Lower lobe of right lung (tissue), 2 donors: ENCODE results near the gene SLCO4A1. TPM values are rescaled to one million over a fixed set of nuclear protein-coding genes. Genes with fewer than 3 reads are reported as not detected.

Experiments used
- ATAC-seq, 2 donors: fragments of 200-7000 bp; cut with Tn5 transposase; one replicate each; pipeline ENCODE4 v1.9.1; 2020 to 2022; ENCODE audit warnings: mild to moderate bottlenecking in 2 of 2, moderate library complexity in 2 of 2
- DNase-seq: peaks from one replicate; pipeline ENCODE4 v3.0.0-alpha.2; 2020
- H3K27ac ChIP-seq: fragments of 200-600 bp; one replicate; pipeline ENCODE4 v1.8.0; 2022
- H3K27me3 ChIP-seq: fragments of 200-600 bp; one replicate; pipeline ENCODE4 v1.8.0; 2022; ENCODE audit warnings: low read depth
- H3K36me3 ChIP-seq: fragments of 200-600 bp; one replicate; pipeline ENCODE4 v1.8.0; 2022; ENCODE audit warnings: mild to moderate bottlenecking
- H3K4me1 ChIP-seq: fragments of 200-600 bp; one replicate; pipeline ENCODE4 v1.8.0; 2022
- H3K4me3 ChIP-seq: fragments of 200-600 bp; one replicate; pipeline ENCODE4 v1.8.0; 2022; ENCODE audit warnings: mild to moderate bottlenecking
- H3K9me3 ChIP-seq: fragments of 200-600 bp; one replicate; pipeline ENCODE4 v1.8.0; 2022
- intact Hi-C: fragments of 100-400 bp; cut with DNase I; formaldehyde crosslinking; loops from one replicate; pipeline ENCODE4 v1.11.0; 2022
- total RNA-seq: library from RNA; stranded (reverse); fragmentation: NEBNext Ultra II Directional; extraction: Animal tissue kit (Norgen Biotek cat#: 25700); gene quantifications from one replicate; pipeline ENCODE4 v1.2.1, GENCODE V29; 2021
- TF ChIP-seq, protein P1 (sequence below): fragments of 200-600 bp; IDR thresholded peaks from one replicate; pipeline ENCODE4 v1.8.0; 2022; ENCODE audit warnings: antibody characterized with exemption, mild to moderate bottlenecking
- donor health status: DM: no; HTN: yes; CAD: no; lungs with severe emphysema.

Gene SLCO4A1
- total RNA-seq, 1 donor from 2014 or later = 72.4 TPM

- TF ChIP-seq, protein P1, sequence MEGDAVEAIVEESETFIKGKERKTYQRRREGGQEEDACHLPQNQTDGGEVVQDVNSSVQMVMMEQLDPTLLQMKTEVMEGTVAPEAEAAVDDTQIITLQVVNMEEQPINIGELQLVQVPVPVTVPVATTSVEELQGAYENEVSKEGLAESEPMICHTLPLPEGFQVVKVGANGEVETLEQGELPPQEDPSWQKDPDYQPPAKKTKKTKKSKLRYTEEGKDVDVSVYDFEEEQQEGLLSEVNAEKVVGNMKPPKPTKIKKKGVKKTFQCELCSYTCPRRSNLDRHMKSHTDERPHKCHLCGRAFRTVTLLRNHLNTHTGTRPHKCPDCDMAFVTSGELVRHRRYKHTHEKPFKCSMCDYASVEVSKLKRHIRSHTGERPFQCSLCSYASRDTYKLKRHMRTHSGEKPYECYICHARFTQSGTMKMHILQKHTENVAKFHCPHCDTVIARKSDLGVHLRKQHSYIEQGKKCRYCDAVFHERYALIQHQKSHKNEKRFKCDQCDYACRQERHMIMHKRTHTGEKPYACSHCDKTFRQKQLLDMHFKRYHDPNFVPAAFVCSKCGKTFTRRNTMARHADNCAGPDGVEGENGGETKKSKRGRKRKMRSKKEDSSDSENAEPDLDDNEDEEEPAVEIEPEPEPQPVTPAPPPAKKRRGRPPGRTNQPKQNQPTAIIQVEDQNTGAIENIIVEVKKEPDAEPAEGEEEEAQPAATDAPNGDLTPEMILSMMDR = no peak
- Histone ChIP-seq H3K9me3 (no peaks in the 10 kb centered on the region), H3K27me3 (peaks cover 16% of the 10 kb centered on the region), H3K36me3 (no peaks in the 10 kb centered on the region), H3K27ac (no peak overlapping the region), H3K4me1 (peaks cover 22% of the 10 kb centered on the region), H3K4me3 (no peak overlapping the region)
- ATAC-seq (no peak), DNase-seq (no peak)
- intact Hi-C loops = no loop called here
Measured at GRCh38 chr20:62700261-62700930, 58.1 kb downstream of the SLCO4A1 start.

GRCh38 chr20:62701161-62702012 lies 59.1 kb downstream of the SLCO4A1 start:
- no peak overlapping the region for H3K4me3 ChIP-seq
- H3K27me3 ChIP-seq = peaks cover 18% of the 10 kb centered on the region
- intact Hi-C loops = no loop called here
- ATAC-seq (no peak), DNase-seq (no peak)
- H3K4me1 ChIP-seq = peaks cover 22% of the 10 kb centered on the region
- no peak overlapping the region for H3K27ac ChIP-seq
- no peaks in the 10 kb centered on the region for H3K36me3 ChIP-seq
- TF ChIP-seq, protein P1 = no peak
- no peaks in the 10 kb centered on the region for H3K9me3 ChIP-seq

DNA sequence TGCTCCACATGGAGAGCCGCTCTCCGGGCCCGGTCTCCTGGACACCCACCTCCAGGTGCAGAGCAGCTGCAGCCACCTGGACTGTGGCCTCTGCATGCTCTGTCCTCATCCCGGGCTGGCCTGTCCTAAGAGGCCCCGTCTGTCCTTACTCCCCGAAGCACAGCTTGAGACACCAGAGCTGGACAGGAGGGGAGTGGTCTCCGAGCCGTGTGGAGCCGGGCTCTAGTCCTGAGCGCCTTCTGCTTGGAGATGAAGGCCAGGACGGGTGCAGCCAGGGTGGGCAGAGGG lies 59.7 kb downstream of the SLCO4A1 start:
- Histone ChIP-seq H3K27ac (no peak overlapping the region), H3K9me3 (no peaks in the 10 kb centered on the region), H3K27me3 (peaks cover 21% of the 10 kb centered on the region), H3K36me3 (no peaks in the 10 kb centered on the region), H3K4me3 (no peak overlapping the region), H3K4me1 (peaks cover 22% of the 10 kb centered on the region)
- TF ChIP-seq, protein P1 = no peak
- DNase-seq (no peak), ATAC-seq (no peak)
- intact Hi-C loops = no loop called here

GRCh38 chr20:62702895-62703852 lies 60.9 kb downstream of the SLCO4A1 start:
- ATAC-seq = peak in 1 of 2 donors; percentile 18
- DNase-seq = no peak
- intact Hi-C loops = no loop called here
- Histone ChIP-seq H3K9me3 (no peaks in the 10 kb centered on the region), H3K27me3 (peaks cover 34% of the 10 kb centered on the region), H3K4me1 (peaks cover 22% of the 10 kb centered on the region), H3K27ac (peak overlapping the region; percentile 18), H3K36me3 (no peaks in the 10 kb centered on the region), H3K4me3 (no peak overlapping the region)
- TF ChIP-seq, protein P1 = no peak

DNA sequence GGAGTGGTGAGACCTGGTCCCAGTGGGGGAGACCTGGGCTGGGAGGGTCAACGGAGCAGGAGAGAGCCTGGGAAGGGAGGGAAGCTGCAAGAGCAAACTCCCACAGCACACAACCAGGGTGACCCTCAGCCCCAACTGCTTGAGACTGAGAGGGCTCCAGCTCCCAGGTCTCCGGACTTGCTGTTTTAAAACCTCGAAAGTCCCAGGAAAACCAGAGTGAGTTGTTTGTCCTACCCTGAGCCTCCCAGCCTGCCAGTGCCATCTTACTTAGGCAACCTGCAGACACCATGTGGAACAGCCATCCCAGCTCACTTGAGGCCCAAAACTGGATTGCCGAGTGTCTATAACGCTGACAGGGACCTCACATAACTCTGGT lies 61.5 kb downstream of the SLCO4A1 start:
- Histone ChIP-seq H3K27me3 (peaks cover 40% of the 10 kb centered on the region), H3K4me3 (no peak overlapping the region), H3K36me3 (no peaks in the 10 kb centered on the region), H3K9me3 (no peaks in the 10 kb centered on the region), H3K27ac (peak overlapping the region; percentile 18), H3K4me1 (peaks cover 22% of the 10 kb centered on the region)
- DNase-seq (no peak), ATAC-seq (no peak)
- TF ChIP-seq, protein P1 = no peak
- intact Hi-C loops = no loop called here
